IPS DF 19.7 (cell line): ENCODE data around the gene TGFBR1.

Experiments
- DNase-seq: peaks from one replicate; pipeline ENCODE4 v3.0.0-alpha.2; 2013; ENCODE audit warnings: low read depth, low spot score

The TGFBR1 gene

GRCh38 chr9:99106044-99106375 is 1.1 kb downstream of the TGFBR1 start:
- DNase-seq = no peak

GRCh38 chr9:99107421-99107820 is 2.5 kb downstream of the TGFBR1 start:
- DNase-seq = no peak

- DNase-seq = no peak
These were observed 3.2 kb downstream of the TGFBR1 start for GRCh38 chr9:99108131-99108530.

GRCh38 chr9:99109522-99109921 is 4.6 kb downstream of the TGFBR1 start:
- DNase-seq = no peak

- no peak for DNase-seq
These were observed 8.0 kb downstream of the TGFBR1 start for GRCh38 chr9:99112750-99113413.

GRCh38 chr9:99113414-99114048 is 8.6 kb downstream of the TGFBR1 start:
- no peak for DNase-seq

- no peak for DNase-seq
These were observed 9.1 kb downstream of the TGFBR1 start for GRCh38 chr9:99114049-99114440.

- no peak for DNase-seq
These were observed 10.1 kb downstream of the TGFBR1 start for GRCh38 chr9:99114846-99115500.

GRCh38 chr9:99116003-99116411 is 11.1 kb downstream of the TGFBR1 start:
- no peak for DNase-seq

- DNase-seq = no peak
These were observed 14.0 kb downstream of the TGFBR1 start for GRCh38 chr9:99118782-99119466.

GRCh38 chr9:99119976-99120655 is 15.2 kb downstream of the TGFBR1 start:
- DNase-seq = no peak

- no peak for DNase-seq
These were observed 16.7 kb downstream of the TGFBR1 start for GRCh38 chr9:99121604-99122003.

GRCh38 chr9:99124534-99125255 is 19.8 kb downstream of the TGFBR1 start:
- no peak for DNase-seq

- no peak for DNase-seq
These were observed 20.5 kb downstream of the TGFBR1 start for GRCh38 chr9:99125446-99125845.

- DNase-seq = no peak
These were observed 21.4 kb downstream of the TGFBR1 start for GRCh38 chr9:99126312-99126711.

- no peak for DNase-seq
These were observed 22.6 kb downstream of the TGFBR1 start for GRCh38 chr9:99127356-99128132.

GRCh38 chr9:99128133-99128406 is 23.2 kb downstream of the TGFBR1 start:
- DNase-seq = no peak

- no peak for DNase-seq
These were observed 24.2 kb downstream of the TGFBR1 start for GRCh38 chr9:99129091-99129490.

GRCh38 chr9:99130069-99130468 is 25.2 kb downstream of the TGFBR1 start:
- DNase-seq = no peak

GRCh38 chr9:99133145-99133544 is 28.2 kb downstream of the TGFBR1 start:
- DNase-seq = no peak

GRCh38 chr9:99134893-99135341 is 30.0 kb downstream of the TGFBR1 start:
- DNase-seq = no peak
